Dermis blood vessel endothelial cell (primary cell): Measurements from ENCODE around the gene ARHGAP6. TPM values are rescaled to one million over a fixed set of nuclear protein-coding genes. Genes with fewer than 3 reads are reported as not detected.
"Not testable (repeated sequence)": the region's sequence is repeated elsewhere in the genome, so short reads cannot be mapped to it uniquely, and the experiment has no call there.

ENCODE experiments used
- DNase-seq: peaks from one replicate; pipeline ENCODE4 v3.0.0; 2010
- total RNA-seq: library from RNA; depleted of rRNA; stranded (reverse); fragments of >200 nt; gene quantifications from 2 replicates; pipeline ENCODE4 v1.2.3, GENCODE V29; 2014

Gene ARHGAP6
- total RNA-seq, 1 donor from 2014 or later, result 0.17 TPM

DNA sequence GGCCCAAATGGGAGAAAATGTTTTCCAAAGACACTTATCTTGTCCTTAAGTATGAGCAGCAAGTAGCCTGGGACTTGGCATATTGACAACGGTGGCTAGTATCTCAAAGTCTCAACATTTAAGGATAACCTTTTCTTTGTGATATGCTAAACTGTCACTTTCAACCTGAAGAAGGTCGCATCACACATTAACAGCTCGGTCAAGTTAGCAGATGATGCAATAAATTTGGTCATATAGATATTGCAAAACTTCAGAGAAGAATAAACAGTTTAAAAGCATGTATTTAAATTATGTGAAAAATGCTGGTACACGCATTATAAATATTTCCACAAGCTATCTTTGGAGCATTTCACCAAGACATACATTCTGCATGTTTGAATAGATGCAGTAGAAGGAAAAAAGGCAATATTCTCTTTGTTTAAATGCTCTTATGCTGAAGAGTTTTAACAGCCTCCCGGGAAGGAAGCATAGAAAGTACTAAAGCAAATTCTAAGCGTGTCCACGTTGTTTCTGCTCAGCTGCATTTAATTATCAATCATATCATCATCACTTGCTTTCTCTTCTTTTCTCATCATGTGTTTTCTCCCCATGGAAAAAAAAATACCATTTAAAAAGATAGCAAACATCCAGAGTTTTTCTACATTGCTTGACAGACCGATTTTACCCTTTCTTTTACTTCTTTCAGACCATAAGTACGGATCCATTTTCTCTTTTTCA lies 24.2 kb downstream of the ARHGAP6 start:
- DNase-seq, result no peak

DNA sequence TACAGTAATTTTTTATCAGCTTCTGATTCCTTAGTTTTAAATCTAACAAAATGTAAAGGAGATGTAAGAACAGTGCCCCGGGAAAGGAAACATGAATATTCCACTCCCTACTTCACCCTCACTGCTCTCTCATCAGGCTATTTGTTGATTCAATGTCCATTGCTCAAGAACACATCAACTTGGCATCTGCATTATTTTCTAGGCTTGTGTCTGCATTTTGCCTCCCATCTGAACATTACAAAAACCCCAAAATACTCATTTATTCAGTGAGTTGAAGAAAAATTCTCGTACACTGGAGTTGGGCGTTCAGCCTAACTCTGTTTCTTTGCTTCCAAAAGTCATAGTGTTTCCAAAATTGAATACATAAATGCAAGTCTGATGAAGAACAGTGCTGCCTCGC lies 25.6 kb downstream of the ARHGAP6 start:
- no peak for DNase-seq

DNA sequence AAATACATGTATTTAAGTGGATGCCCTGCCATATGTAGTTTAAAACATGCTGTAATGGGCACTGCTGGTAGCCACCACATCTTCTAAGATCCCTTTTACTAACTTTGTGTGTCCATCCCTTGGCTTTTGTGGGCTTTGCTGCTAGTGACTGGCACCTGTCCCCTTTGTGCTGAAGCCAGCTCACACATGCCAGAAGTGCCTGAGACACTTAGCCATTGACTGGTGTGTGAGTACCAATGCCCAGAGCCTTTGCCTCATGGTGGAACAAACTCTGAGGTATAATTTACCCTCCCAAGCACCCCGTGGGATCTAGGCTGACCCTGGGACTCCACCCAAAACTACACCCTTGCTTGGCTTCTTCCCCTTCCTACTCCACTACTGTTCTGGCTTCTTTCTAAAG lies 33.0 kb downstream of the ARHGAP6 start:
- DNase-seq, result no peak

DNA sequence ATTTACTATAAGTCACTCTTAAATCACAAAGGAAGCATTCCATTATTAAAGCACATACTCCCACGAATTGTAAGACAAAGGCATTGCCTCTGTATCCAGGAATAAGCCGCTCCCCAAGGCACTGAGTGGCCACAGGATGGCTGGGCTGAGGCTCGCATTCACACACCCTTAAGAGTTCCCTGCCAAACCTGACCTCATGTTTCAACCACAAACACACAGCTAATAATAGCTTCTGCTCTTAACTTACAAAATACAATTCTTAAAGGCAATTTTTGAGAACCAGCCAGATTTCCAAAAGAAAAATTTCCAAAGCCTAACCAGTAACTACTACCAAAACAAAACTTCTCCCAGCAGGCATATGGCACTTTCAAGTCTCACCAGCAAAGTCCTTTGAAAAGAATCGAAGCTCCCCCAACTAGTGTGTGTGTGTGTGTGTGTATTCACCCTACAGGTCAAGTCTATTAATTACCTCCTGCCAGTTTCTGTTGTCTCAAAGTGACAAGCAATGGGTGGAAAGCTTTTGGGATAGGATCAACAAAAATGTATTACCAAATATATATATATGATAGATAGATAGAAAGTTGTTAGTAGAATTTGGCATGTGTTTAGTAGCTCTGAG lies 36.0 kb downstream of the ARHGAP6 start:
- DNase-seq, result no peak

DNA sequence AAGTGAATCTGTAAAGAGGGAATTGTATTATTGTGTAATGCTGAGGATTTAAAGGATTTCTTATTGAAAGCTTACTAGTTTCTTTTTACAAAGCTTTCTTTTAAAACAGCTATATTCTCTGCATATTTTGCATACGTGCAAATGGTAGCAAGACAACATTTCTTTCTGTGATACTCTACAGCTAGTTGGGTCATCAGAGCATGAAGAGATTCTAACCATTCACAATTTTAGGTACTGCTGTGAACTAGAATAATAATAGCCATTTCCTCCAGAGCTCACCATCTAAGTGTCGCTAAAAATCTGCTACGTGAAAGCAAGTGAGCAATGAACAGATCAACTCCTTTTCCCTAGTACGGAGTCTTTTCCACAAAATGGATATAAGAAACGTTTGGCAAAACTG lies 37.3 kb downstream of the ARHGAP6 start:
- DNase-seq, result no peak

DNA sequence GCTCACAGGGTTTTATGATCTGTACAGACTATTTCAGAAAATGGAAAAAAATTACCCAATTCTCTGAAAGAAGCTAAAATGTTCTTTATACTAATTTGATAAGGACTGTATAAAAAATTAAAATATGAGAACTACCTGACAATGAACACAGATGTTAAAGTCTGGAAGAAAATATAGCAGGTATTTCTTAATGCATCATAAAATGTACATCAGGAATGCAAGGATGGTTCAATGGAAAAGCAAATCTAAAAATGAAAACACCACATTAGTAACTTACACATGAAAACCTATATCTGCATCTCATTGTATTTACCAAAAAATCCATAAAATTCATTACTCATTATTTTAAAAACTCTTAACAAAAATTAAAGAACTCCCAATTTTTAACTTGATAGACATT lies 39.4 kb downstream of the ARHGAP6 start:
- no peak for DNase-seq

DNA sequence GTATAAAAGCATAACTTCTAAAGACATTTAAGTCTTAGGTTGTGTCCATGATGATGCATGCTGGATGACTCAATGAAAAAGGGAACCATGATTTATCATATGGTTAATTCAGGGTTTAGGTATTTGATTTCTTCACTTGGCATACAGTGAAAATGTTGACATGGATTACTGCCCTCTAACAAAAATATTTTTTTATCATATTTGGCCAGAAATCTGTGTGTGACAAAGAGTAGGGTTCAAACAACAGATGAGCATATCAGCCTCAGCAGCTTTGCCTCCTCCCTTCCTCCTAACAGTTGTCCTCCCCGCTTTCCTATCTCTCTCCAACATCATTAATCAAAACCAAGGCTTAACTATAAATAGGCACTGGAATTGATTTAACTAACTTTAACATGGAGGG lies 46.3 kb downstream of the ARHGAP6 start:
- no peak for DNase-seq

DNA sequence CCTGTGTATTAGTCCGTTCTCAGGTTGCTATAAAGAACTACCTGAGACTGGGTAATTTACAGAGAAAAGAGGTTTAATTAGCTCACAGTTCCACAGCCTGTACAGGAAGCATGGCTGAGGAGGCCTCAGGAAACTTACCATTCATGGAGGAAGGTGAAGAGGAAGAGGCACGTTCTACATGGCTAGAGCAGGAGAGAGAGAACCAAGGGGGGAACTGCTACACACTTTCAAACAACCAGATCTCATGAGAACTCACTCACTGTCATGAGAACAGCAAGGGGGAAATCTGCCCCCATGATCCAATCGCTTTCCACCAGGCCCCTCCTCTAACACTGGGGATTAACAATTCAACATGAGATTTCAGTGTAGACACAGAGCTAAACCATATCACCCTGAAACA lies 51.5 kb downstream of the ARHGAP6 start:
- DNase-seq, result not testable (repeated sequence)

DNA sequence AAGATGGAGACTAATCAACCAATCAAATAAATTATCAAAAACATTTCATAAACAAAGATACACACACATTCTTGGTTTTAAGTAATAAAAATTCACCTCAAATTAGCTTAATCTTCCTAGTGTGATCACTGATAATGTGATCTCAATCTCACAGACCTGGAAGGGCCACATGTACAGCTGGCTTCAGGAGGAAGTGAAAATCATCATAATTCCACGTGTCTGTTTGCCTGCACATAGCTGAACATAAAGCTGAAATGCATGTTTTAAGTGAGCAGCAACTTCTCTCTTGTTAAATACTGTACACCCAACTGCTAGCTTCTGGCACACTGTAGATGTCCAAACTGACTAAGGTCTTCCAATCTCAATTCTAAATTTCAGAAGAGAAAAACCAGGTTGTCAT lies 53.8 kb downstream of the ARHGAP6 start:
- DNase-seq, result no peak

DNA sequence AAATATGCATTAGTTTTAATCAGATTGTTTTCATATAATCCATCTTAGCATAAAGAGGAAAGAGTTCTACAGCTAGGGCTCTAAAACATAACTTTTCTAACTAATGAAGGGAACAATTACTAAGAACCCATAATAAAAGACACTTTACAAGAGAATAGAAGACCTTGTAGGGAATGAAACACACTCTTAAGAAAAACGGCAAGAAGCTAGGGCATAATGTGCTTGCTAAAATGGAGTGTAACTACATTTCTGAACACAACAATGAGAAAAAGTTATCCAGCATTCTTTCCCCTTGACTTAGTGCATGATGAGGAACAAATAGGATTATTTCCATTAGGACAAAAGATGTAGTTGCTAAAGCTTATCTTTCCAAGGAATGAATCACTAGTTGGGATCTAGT lies 54.6 kb downstream of the ARHGAP6 start:
- no peak for DNase-seq

DNA sequence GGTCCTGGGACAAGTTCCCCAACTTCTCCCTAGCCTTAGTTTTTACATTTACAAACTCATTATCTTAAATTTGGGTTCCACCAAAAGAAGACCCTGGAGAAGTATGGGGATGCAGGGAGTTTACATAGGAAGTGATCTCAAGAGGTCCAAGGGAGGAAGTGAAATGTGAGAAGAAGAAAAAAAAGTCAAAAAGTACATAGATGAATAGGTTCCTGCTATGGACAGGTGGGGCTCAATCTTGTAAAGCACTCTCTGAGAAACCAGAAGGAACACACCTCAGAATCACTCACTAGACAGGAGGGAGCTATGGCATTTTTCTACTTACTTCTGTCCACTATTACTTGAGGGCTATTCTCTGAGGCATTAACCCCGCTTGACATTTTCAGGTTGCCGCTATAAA lies 56.6 kb downstream of the ARHGAP6 start:
- DNase-seq, result no peak

DNA sequence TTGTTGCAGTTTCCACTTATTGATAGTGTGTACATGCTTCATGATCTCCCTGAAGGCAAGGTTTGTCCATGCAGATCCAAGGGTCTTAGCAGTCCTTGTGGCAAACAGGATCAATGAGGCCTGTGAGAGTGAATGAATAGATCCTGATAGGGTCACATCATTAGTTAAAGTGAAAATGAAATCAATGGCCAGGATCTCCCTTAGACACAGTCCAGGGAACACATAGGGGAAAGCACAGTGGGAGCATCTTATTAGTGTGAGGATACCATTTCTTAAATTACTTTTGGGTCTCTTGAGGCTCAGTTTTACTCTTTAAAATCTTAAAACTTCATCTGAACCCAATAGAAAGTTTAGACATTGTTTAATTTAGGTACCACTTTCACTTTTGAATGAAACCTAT lies 59.3 kb downstream of the ARHGAP6 start:
- DNase-seq, result no peak

DNA sequence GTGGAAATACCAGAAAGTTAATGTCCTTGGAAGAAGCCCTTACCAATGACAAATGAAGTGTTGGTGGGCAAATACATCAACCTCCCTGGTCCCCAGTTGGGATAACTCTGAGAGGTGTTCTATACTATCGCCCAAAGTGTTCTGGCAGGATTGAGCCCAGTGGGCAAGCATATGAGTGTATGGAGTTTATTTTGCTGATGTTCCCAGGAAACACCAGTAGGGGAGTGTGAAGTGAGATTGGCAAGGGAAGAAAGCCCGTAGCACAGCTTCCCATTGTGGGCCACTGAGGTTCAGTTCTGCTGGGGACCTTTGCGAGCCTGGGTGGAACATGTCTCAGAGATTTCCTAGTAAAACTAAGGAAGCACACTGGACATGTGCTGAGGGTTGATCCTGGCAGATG lies 65.1 kb downstream of the ARHGAP6 start:
- DNase-seq, result no peak

DNA sequence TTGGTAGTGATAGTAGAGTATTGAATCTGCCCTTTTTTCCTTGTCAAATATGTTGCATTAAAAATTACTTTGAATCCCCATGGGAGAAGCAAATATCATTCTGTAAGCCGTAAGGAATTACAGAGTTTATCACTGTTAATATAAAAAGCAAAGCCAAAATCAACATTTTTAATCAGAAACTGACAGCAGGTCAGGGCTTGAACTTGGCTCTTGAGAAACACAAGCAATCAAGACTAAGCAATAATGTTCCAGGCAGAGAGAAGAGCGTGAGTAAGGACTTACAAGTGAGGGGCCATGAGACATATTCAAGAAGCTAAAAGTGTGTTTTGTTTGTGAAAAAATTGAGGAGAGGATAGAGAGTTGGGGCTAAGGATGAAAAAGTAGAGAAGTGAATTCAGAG lies 68.2 kb downstream of the ARHGAP6 start:
- no peak for DNase-seq

DNA sequence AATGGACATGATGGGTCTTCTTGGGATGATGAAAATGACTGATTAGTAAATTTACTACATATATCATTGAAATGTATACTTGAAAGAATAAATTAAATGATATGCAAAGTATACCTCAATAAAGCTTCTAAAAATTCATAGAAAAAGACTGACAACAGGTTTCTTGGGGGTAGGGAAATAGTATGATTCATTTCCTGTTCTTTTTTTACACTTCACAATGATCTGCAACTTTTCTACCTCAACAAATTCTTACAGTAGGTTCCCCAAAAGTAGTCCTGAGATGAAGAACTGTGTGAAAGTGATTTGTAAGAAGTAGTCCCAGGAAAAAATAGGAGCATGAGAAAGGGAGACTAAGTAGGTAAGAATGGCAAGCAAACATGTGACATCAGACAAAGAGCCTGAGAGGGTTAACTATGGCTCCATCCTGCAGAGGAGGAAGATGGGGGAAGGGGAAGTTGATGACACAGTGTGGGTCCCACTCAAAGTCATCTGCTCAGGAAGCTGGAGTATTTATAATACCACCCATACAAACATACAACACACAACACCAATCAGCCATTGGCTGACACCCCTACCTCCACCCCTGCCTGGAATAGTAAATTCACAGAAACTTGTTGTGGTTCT lies 73.9 kb downstream of the ARHGAP6 start:
- no peak for DNase-seq

DNA sequence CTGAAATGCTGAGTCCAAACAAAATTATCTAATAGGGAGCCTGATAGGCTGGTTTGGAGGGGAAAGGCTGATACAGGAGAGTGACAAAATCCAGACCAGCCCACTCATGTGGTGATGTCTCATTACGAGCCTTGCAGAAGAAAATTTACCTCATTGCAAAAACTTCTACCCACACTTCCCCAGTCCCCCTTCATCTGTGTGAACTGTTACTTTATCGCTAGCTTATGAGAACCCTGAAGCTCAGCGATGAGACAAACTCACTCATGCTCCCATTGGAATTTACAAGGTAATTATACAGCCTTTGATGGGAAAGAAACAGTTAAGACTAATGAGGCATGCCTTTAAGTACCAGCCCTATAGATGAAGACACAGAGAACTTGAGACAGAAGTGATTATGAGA lies 76.1 kb downstream of the ARHGAP6 start:
- no peak for DNase-seq

DNA sequence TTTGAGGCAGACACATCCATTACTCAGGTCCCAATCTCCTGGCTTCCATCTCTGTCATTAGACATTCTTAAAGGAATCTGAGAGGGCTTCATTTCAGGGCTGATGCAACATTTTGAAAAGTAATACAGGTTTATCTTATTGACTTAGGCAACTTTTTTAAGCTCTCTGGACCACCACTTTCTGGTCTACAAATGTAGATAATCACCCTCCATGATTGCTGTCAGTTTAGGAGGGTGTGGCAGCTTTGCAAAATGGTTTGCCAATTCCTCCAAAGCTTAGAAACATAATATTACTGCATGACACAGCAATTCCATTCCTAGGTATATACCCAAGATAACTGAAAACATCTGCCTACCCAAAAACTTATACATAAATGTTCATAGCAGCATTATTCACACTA lies 77.6 kb downstream of the ARHGAP6 start:
- no peak for DNase-seq

DNA sequence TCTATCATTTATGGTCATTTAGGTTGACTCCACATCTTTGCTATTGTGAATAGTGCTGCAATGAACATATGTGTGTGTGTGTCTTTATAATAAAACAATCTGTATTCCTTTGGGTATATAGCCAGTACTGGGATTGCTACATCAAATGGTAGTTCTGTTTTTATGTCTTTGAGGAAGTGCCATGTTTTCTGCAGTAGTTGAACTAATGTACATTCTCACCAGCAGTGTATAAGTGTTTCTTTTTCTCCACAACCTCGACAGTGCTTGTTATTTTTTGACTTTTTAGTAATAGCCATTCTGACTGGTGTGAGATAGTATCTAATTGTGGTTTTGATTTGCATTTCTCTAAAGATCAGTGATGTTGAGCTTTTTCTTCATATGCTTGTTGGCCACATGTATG lies 80.5 kb downstream of the ARHGAP6 start:
- DNase-seq, result no peak

DNA sequence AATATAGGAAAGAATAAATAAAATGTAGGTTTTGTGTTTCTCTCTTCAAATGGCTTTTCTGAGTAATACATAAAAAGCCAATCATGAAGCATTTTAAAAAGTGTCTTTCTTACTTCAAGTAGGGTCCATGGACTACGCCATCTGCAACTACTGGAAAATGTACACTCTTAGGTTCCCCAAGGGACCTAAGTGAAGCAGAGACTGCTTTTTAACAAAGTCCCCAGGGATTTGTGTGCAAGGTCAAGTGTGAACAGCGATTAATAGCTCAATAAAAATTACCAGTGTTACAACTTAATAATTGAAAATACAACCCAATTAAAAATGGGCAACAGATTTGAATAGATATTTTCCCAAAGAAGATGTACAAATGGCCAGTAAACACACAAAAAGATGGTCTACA lies 84.9 kb downstream of the ARHGAP6 start:
- DNase-seq, result no peak

DNA sequence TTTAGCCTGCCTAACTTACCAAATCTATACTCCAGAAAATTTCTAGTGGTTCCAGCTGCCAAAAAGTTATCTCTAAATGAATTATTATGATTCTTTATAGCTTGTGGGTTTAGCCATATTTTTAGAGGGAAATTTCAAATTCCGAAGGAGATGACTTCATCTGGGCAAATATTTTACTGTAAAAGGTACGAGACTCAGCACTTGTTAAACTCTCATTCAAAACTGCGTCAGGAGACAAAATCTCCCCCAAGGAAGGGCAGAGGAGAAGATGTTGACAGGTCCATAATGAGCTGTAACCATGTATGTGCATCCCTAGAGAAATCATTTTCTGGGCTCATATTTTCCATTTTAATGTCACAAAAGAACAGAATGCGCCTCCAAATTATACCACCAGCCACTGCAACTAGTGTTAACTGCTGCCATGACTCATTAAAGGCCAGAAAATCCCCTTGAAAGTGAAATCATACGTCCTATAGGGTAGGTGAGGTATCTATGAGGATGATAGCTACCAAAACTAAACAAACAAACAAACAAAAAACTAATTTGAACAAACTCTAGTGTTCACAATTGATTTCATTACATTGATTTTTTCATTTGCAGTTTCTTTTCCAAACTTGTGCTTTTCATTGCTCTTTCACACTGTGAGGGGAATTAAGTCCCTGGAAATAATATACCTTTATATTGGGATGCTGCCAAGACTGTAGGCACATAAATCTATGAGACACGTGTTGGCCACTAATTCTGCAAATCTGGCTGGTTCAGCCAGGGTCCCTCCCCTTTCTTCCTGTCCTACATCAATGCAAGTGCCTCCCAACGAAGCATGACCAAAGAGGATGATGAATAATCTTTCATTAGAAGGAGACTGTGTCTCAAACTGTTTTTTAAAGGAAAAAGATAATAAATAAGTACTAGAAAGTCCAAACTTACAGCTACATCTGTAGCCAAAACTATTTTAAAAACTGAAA lies 85.8 kb downstream of the ARHGAP6 start:
- no peak for DNase-seq

DNA sequence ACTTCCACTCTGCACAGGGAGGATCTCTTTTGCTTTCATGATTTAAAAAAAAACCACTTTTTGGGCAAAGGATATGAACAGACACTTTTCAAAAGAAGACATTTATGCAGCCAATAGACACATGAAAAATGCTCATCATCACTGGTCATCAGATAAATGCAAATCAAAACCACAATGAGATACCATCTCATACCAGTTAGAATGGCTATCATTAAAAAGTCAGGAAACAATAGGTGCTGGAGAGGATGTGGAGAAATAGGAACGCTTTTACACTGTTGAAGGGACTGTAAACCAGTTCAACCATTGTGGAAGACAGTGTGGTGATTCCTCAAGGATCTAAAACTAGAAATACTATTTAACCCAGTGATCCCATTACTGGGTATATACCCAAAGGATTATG lies 87.4 kb downstream of the ARHGAP6 start:
- DNase-seq, result not testable (repeated sequence)

DNA sequence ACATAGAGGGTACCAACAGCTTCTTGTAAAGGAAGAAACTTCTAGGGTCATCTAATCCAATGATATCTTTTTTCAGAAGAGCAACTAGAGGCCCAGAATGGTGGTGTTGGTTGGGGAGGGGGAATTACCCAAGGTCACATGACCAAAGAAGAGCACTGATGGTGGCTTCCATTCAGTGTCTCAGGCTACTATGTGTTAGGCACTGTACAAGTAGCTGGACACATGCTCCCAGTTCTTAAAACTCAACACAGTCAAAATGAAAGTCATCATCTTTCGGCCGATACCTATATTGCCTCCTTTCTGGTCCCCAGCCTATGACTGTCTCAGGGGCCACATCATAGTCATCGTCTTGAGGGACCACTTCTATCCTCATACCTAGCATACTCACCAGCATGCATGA lies 88.1 kb downstream of the ARHGAP6 start:
- no peak for DNase-seq

DNA sequence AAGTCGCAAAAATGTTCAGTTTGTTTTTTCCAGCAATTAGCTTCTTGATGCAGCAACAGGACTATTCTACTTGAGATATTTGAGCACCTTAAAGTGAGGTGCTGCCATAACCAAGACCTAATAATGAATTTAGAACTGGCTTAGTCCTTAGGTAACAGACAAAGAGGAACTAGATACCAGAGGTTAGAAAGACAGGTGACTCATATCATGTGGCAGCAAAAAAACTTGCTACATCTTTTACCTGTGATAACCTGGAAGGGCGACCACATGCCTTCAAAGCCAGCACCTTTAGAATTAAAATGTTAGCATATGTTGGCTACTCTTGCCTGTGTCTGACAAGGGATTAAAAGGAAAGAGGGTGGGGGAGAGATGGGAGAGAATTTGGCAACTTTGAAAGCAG lies 90.4 kb downstream of the ARHGAP6 start:
- DNase-seq, result no peak
